Mucosa of descending colon (tissue), 3 donors: ENCODE data around the gene TRABD2B. TPM values are rescaled to one million over a fixed set of nuclear protein-coding genes. Genes with fewer than 3 reads are reported as not detected.

Experiments used
- ATAC-seq: fragments of 200-7000 bp; cut with Tn5 transposase; one replicate; pipeline ENCODE4 v1.9.1; 2020; ENCODE audit warnings: mild to moderate bottlenecking, moderate library complexity
- DNase-seq, 3 donors: peaks; one replicate each; pipeline ENCODE4 v3.0.0-alpha.2; 2020
- H3K36me3 ChIP-seq: fragments of 200-600 bp; one replicate; pipeline ENCODE4 v1.8.0; 2021; ENCODE audit warnings: low read depth, mild to moderate bottlenecking
- H3K4me1 ChIP-seq: fragments of 200-600 bp; one replicate; pipeline ENCODE4 v1.8.0; 2021; ENCODE audit warnings: low read depth, mild to moderate bottlenecking
- H3K4me3 ChIP-seq: fragments of 200-600 bp; one replicate; pipeline ENCODE4 v1.8.0; 2021; ENCODE audit warnings: mild to moderate bottlenecking
- H3K9me3 ChIP-seq: fragments of 200-600 bp; one replicate; pipeline ENCODE4 v1.8.0; 2021; ENCODE audit warnings: mild to moderate bottlenecking
- CTCF ChIP-seq: fragments of 200-600 bp; IDR thresholded peaks from one replicate; pipeline ENCODE4 v1.8.0; 2022; ENCODE audit warnings: antibody characterized with exemption, mild to moderate bottlenecking
- intact Hi-C, 2 donors: fragments of 100-400 bp; cut with DNase I in 1 of 2; cut with micrococcal nuclease in 1 of 2; formaldehyde crosslinking; loops; one replicate each; pipeline versions ENCODE4 v1.11.0 to v1.11.1; 2022; cut with DNase I, micrococcal nuclease
- total RNA-seq, 3 donors: library from RNA; stranded (reverse); fragmentation: NEBNext Ultra II Directional in 2 of 3; extraction: Animal tissue kit (Norgen Biotek cat#: 25700) in 2 of 3; gene quantifications; one replicate each; pipeline versions ENCODE4 v1.2.1 to v1.2.4, GENCODE V29; 2021 to 2023
- donor health status: DM: no; HTN: no; CAD: no; lungs with moderate emphysema.
- donor health status: DM: no; HTN: no; CAD: no.
- donor health status: DM: no; HTN: yes; CAD: no.

The TRABD2B gene
- total RNA-seq, 3 donors from 2014 or later: 0.35 to 2.0 (median 2.0) TPM

GRCh38 chr1:48038270-48038767 lies 41.1 kb upstream of the TRABD2B start:
- ATAC-seq (no peak), DNase-seq (no peak)
- intact Hi-C loops: no loop called here
- Histone ChIP-seq H3K4me3 (no peak overlapping the region), H3K4me1 (no peaks in the 10 kb centered on the region), H3K36me3 (no peaks in the 10 kb centered on the region), H3K9me3 (no peaks in the 10 kb centered on the region)
- TF ChIP-seq CTCF: no peak

GRCh38 chr1:48036710-48037355 lies 39.6 kb upstream of the TRABD2B start:
- no peak for ATAC-seq
- intact Hi-C loops: no loop called here

GRCh38 chr1:48035371-48036141 lies 38.4 kb upstream of the TRABD2B start:
- Histone ChIP-seq H3K36me3 (no peaks in the 10 kb centered on the region), H3K4me1 (no peaks in the 10 kb centered on the region), H3K4me3 (no peak overlapping the region), H3K9me3 (no peaks in the 10 kb centered on the region)
- ATAC-seq: no peak
- no peak for TF ChIP-seq CTCF
- intact Hi-C loops: no loop called here
- DNase-seq: no peak

More at GRCh38 chr1:48036710-48037355, 39.6 kb upstream of the TRABD2B start:
- no peak overlapping the region for H3K4me3 ChIP-seq
- no peak for TF ChIP-seq CTCF
- H3K36me3 ChIP-seq: no peaks in the 10 kb centered on the region
- no peak for DNase-seq
- no peaks in the 10 kb centered on the region for H3K9me3 ChIP-seq
- H3K4me1 ChIP-seq: no peaks in the 10 kb centered on the region

- Histone ChIP-seq H3K9me3 (no peaks in the 10 kb centered on the region), H3K4me1 (no peaks in the 10 kb centered on the region), H3K4me3 (no peak overlapping the region), H3K36me3 (no peaks in the 10 kb centered on the region)
- ATAC-seq (no peak), DNase-seq (no peak)
- TF ChIP-seq CTCF: no peak
- intact Hi-C loops: no loop called here
These were observed 36.4 kb upstream of the TRABD2B start for GRCh38 chr1:48033495-48034045.

- no peak for ATAC-seq
- Histone ChIP-seq H3K9me3 (no peaks in the 10 kb centered on the region), H3K4me1 (no peaks in the 10 kb centered on the region), H3K4me3 (no peak overlapping the region), H3K36me3 (no peaks in the 10 kb centered on the region)
- no peak for TF ChIP-seq CTCF
- no peak for DNase-seq
- intact Hi-C loops: no loop called here
These were observed 34.5 kb upstream of the TRABD2B start for GRCh38 chr1:48031676-48032075.
